ENCODE measurements around the gene BID. TPM values are rescaled to one million over a fixed set of nuclear protein-coding genes. Genes with fewer than 3 reads are reported as not detected.

Gene BID
- total RNA-seq, 1 donor from 2014 or later = 16.6 TPM

GRCh38 chr22:17804331-17805080, 30.2 kb upstream of the BID start:
- no peak overlapping the region for H3K4me3 ChIP-seq
- no peaks in the 10 kb centered on the region for H3K27me3 ChIP-seq
- no peak overlapping the region for H3K4me2 ChIP-seq
- no peaks in the 10 kb centered on the region for H3K9me3 Mint-ChIP-seq
- no peaks in the 10 kb centered on the region for H3F3A ChIP-seq (ENCODE audit: low read depth)
- no peaks in the 10 kb centered on the region for H3K9me3 ChIP-seq (ENCODE audit: low read depth)
- no peaks in the 10 kb centered on the region for H3K79me2 ChIP-seq (ENCODE audit: low read depth)
- DNase-seq (ENCODE audit: low spot score) = no peak
- H3K4me1 ChIP-seq = no peaks in the 10 kb centered on the region
- no peaks in the 10 kb centered on the region for H3K36me3 ChIP-seq
- H3K27me3 Mint-ChIP-seq (ENCODE audit: insufficient read depth, low read depth) = peaks cover 7% of the 10 kb centered on the region
- no peak overlapping the region for H3K27ac ChIP-seq
- H3K36me3 Mint-ChIP-seq = peaks cover 21% of the 10 kb centered on the region
- H4K20me1 ChIP-seq (ENCODE audit: low read depth) = no peaks in the 10 kb centered on the region
- H2AFZ ChIP-seq (replicated peaks) = no peak overlapping the region
- no peak for TF ChIP-seq EZH2phosphoT487 (IDR thresholded peaks at IDR 0.05)
- no peak for TF ChIP-seq EZH2 (IDR thresholded peaks at IDR 0.05)
- TF ChIP-seq, protein P1, sequence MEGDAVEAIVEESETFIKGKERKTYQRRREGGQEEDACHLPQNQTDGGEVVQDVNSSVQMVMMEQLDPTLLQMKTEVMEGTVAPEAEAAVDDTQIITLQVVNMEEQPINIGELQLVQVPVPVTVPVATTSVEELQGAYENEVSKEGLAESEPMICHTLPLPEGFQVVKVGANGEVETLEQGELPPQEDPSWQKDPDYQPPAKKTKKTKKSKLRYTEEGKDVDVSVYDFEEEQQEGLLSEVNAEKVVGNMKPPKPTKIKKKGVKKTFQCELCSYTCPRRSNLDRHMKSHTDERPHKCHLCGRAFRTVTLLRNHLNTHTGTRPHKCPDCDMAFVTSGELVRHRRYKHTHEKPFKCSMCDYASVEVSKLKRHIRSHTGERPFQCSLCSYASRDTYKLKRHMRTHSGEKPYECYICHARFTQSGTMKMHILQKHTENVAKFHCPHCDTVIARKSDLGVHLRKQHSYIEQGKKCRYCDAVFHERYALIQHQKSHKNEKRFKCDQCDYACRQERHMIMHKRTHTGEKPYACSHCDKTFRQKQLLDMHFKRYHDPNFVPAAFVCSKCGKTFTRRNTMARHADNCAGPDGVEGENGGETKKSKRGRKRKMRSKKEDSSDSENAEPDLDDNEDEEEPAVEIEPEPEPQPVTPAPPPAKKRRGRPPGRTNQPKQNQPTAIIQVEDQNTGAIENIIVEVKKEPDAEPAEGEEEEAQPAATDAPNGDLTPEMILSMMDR (IDR thresholded peaks at IDR 0.05) = no peak
- peaks cover 12% of the 10 kb centered on the region for H3K4me1 Mint-ChIP-seq
- peak overlapping the region; percentile 85 for H3K27ac Mint-ChIP-seq
- no peak overlapping the region for H3K9ac ChIP-seq
- H3K4me3 Mint-ChIP-seq = no peak overlapping the region

- no peak overlapping the region for H3K9ac ChIP-seq
- Mint-ChIP-seq H3K9me3 (no peaks in the 10 kb centered on the region), H3K4me1 (peaks cover 11% of the 10 kb centered on the region), H3K27ac (no peak overlapping the region), H3K4me3 (no peak overlapping the region), H3K27me3 (ENCODE audit: insufficient read depth, low read depth) (peaks cover 7% of the 10 kb centered on the region), H3K36me3 (peaks cover 20% of the 10 kb centered on the region)
- H3K79me2 ChIP-seq (ENCODE audit: low read depth) = no peaks in the 10 kb centered on the region
- no peaks in the 10 kb centered on the region for H3K9me3 ChIP-seq (ENCODE audit: low read depth)
- no peak overlapping the region for H3K4me2 ChIP-seq
- H3K36me3 ChIP-seq = no peaks in the 10 kb centered on the region
- H3K4me3 ChIP-seq = no peak overlapping the region
- H3K27me3 ChIP-seq = no peaks in the 10 kb centered on the region
- no peak for TF ChIP-seq EZH2phosphoT487 (IDR thresholded peaks at IDR 0.05)
- TF ChIP-seq, protein P1 (IDR thresholded peaks at IDR 0.05) = no peak
- TF ChIP-seq EZH2 (IDR thresholded peaks at IDR 0.05) = no peak
- no peaks in the 10 kb centered on the region for H3K4me1 ChIP-seq
- no peak overlapping the region for H3K27ac ChIP-seq
- no peaks in the 10 kb centered on the region for H3F3A ChIP-seq (ENCODE audit: low read depth)
- no peaks in the 10 kb centered on the region for H4K20me1 ChIP-seq (ENCODE audit: low read depth)
- H2AFZ ChIP-seq (replicated peaks) = no peak overlapping the region
- no peak for DNase-seq (ENCODE audit: low spot score)
Measured at GRCh38 chr22:17803609-17804270, 29.5 kb upstream of the BID start.

DNA sequence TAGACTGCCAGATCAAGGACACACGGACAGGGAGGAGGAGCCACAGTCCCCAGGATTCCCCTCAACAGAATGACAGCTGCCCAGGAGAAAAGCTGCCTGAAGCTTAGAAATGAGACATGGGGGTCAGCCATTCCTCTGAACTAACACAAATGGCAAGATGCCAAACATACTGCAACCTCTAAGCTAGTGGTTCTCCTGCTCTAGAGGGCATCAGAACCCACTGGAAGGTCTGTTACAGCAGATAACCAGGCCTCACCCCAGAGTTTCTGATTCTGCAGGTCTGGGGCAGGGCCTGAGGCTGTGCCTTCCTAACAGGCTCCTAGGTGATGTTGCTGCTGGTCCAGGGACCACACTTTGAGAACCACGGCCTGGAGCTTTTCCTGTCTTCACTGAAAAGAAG, 28.6 kb upstream of the BID start:
- Histone ChIP-seq H3K9ac (no peak overlapping the region), H3K27me3 (no peaks in the 10 kb centered on the region), H3K4me3 (no peak overlapping the region), H3K9me3 (ENCODE audit: low read depth) (no peaks in the 10 kb centered on the region), H3F3A (ENCODE audit: low read depth) (no peaks in the 10 kb centered on the region), H3K4me2 (no peak overlapping the region), H4K20me1 (ENCODE audit: low read depth) (no peaks in the 10 kb centered on the region), H3K4me1 (no peaks in the 10 kb centered on the region), H3K27ac (no peak overlapping the region), H2AFZ (replicated peaks) (no peak overlapping the region), H3K36me3 (no peaks in the 10 kb centered on the region), H3K79me2 (ENCODE audit: low read depth) (no peaks in the 10 kb centered on the region)
- H3K4me1 Mint-ChIP-seq = peaks cover 11% of the 10 kb centered on the region
- H3K27me3 Mint-ChIP-seq (ENCODE audit: insufficient read depth, low read depth) = peaks cover 7% of the 10 kb centered on the region
- DNase-seq (ENCODE audit: low spot score) = no peak
- H3K36me3 Mint-ChIP-seq = peaks cover 20% of the 10 kb centered on the region
- H3K9me3 Mint-ChIP-seq = no peaks in the 10 kb centered on the region
- TF ChIP-seq EZH2 (IDR thresholded peaks at IDR 0.05) (no peak), EZH2phosphoT487 (IDR thresholded peaks at IDR 0.05) (no peak)
- TF ChIP-seq, protein P1 (IDR thresholded peaks at IDR 0.05) = no peak
- H3K4me3 Mint-ChIP-seq = no peak overlapping the region
- no peak overlapping the region for H3K27ac Mint-ChIP-seq

Data from neural progenitor cell (in vitro differentiated cells).